Keratinocyte (primary cell): ENCODE measurements around the gene ALPI. TPM values are rescaled to one million over a fixed set of nuclear protein-coding genes. Genes with fewer than 3 reads are reported as not detected.

Source experiments
- DNase-seq: peaks from one replicate; pipeline ENCODE4 v3.0.0-alpha.2; 2011; ENCODE audit warnings: low read depth, missing footprints, low spot score
- FAIRE-seq: peaks from 2 replicates; lab custom pipeline; 2011; peaks lifted over from hg19 to GRCh38; lab: Jason Lieb, UNC
- H2AFZ ChIP-seq: 2 replicates; pipeline ENCODE4 v1.6.0; 2012; ENCODE audit warnings: low read length, control low read depth, inconsistent platforms; ENCODE audit not compliant: control insufficient read depth
- H3K27ac ChIP-seq: 2 replicates; pipeline ENCODE4 v1.5.1; 2011; ENCODE audit warnings: low read length; ENCODE audit not compliant: control insufficient read depth, insufficient read depth
- H3K27me3 ChIP-seq: 3 replicates; pipeline ENCODE4 v1.6.0; 2011; ENCODE audit warnings: low read length; ENCODE audit not compliant: control insufficient read depth, insufficient read depth; ENCODE audit errors: extremely low read depth
- H3K36me3 ChIP-seq, 2 experiments: 2 replicates in 1 of 2; 3 replicates in 1 of 2; pipeline ENCODE4 v1.5.1; 2011; ENCODE audit warnings: low read length in 2 of 2, mild to moderate bottlenecking in 1 of 2; ENCODE audit not compliant: control insufficient read depth in 2 of 2, insufficient read depth in 2 of 2; ENCODE audit errors: extremely low read depth in 1 of 2
- H3K4me1 ChIP-seq: 3 replicates; pipeline ENCODE4 v1.5.1; 2011; ENCODE audit warnings: low read length; ENCODE audit not compliant: control insufficient read depth, insufficient read depth; ENCODE audit errors: extremely low read depth
- H3K4me2 ChIP-seq: 3 replicates; pipeline ENCODE4 v1.6.0; 2011; ENCODE audit warnings: low read depth, low read length; ENCODE audit not compliant: control insufficient read depth, insufficient read depth; ENCODE audit errors: extremely low read depth
- H3K4me3 ChIP-seq, 3 experiments: fragments of 200-600 bp in 1 of 3; sonication (generic) in 1 of 3; 2 replicates in 2 of 3; 3 replicates in 1 of 3; pipeline ENCODE4 v1.5.1; 2011 to 2016; ENCODE audit warnings: low read length in 3 of 3, mild to moderate bottlenecking in 3 of 3, control low read depth in 2 of 3, inconsistent platforms in 1 of 3, low read depth in 1 of 3, mixed read lengths in 1 of 3, mixed run types in 1 of 3, moderate library complexity in 1 of 3; ENCODE audit not compliant: control insufficient read depth in 2 of 3, insufficient read depth in 2 of 3; ENCODE audit errors: extremely low read depth in 1 of 3
- H3K79me2 ChIP-seq: 2 replicates; pipeline ENCODE4 v1.6.0; 2012; ENCODE audit warnings: low read length; ENCODE audit not compliant: control insufficient read depth, insufficient read depth
- H3K9ac ChIP-seq: 3 replicates; pipeline ENCODE4 v1.6.0; 2011; ENCODE audit warnings: low read length; ENCODE audit not compliant: control insufficient read depth, insufficient read depth; ENCODE audit errors: extremely low read depth
- H3K9me1 ChIP-seq: 3 replicates; pipeline ENCODE4 v1.6.0; 2011; ENCODE audit warnings: low read length; ENCODE audit not compliant: control insufficient read depth, insufficient read depth; ENCODE audit errors: extremely low read depth
- H3K9me3 ChIP-seq: 2 replicates; pipeline ENCODE4 v1.5.1; 2012; ENCODE audit warnings: low read depth, low read length; ENCODE audit not compliant: control insufficient read depth
- H4K20me1 ChIP-seq: 3 replicates; pipeline ENCODE4 v1.6.0; 2011; ENCODE audit warnings: low read length; ENCODE audit not compliant: control insufficient read depth, insufficient read depth; ENCODE audit errors: extremely low read depth
- CTCF ChIP-seq, 3 experiments: IDR thresholded peaks in 1 of 3; conservative IDR thresholded peaks in 1 of 3; optimal IDR thresholded peaks in 1 of 3; 2 replicates in 2 of 3; 3 replicates in 1 of 3; pipeline versions ENCODE3 to v1.5.1; 2011; ENCODE audit warnings: low read length in 3 of 3, mild to moderate bottlenecking in 3 of 3, moderate library complexity in 2 of 3, control low read depth in 1 of 3, inconsistent platforms in 1 of 3; ENCODE audit not compliant: insufficient read depth in 2 of 3; ENCODE audit errors: extremely low read depth in 1 of 3
- EZH2 ChIP-seq: IDR thresholded peaks from one replicate; pipeline ENCODE4 v1.6.1; 2012; ENCODE audit warnings: inconsistent platforms, mild to moderate bottlenecking, low read length, moderate library complexity
- dilution Hi-C: fragments of 300-500 bp; cut with MboI; formaldehyde crosslinking; loops from one replicate; pipeline ENCODE4 v1.7.0; 2020; ENCODE audit warnings: low sequenced_read_pairs; ENCODE audit not compliant: extremely low pct_ligation_motif_present
- polyA plus RNA-seq, 5 experiments: library from polyadenylated mRNA; depleted of rRNA in 3 of 5; stranded (reverse) in 3 of 5; stranded (forward) in 1 of 5; unstranded in 1 of 5; fragments of >200 nt; gene quantifications; 1 replicate in 1 of 5; 2 replicates in 3 of 5; 3 replicates in 1 of 5; pipeline versions ENCODE4 v1.2.1 to v1.2.3, GENCODE V29; 2011 to 2012; ENCODE audit warnings: missing spikeins in 2 of 5, low read depth in 1 of 5, low replicate concordance in 1 of 5

ALPI gene
- polyA plus RNA-seq, 1 donor (not counting 4 experiments of a cell fraction or from before 2014, with no cell fraction given), result not detected

DNA sequence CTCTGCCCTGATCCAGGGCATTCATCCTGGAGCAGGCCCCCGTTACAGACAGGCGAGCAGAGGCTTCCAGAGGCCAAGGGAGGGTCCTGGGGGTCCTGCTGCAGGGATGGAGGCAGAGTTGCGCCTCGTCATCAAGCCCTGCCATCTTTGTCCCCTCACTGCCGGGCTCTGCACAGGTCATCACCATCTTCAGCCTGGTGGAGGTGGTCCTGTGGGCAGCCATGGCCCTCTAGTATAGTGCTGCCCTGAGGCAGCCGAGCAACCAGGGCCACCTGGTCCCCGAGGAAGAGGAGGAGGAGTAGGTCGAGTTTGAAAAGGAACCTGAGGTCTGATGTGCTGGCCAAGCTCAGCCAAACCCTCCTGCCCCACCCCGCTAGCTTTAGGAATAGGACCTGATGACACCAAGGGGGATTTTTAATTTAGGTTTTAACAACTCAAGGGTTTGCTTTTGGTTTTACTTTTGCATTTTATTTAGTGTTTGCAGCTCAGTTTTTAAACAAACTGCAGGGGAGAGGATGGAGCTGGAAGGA lies 8.8 kb upstream of the ALPI start:
- dilution Hi-C loops, result loop anchor here (25.0 kb wide), 1 partner anchor 560 kb away; no protein-coding TSS in a partner anchor
- Histone ChIP-seq H3K4me3 (no peak overlapping the region), H3K9me1 (no peaks in the 10 kb centered on the region), H3K9me3 (no peaks in the 10 kb centered on the region), H3K9ac (no peak overlapping the region), H3K79me2 (no peaks in the 10 kb centered on the region), H3K4me1 (no peaks in the 10 kb centered on the region), H3K27me3 (no peaks in the 10 kb centered on the region), H4K20me1 (no peaks in the 10 kb centered on the region), H2AFZ (no peak overlapping the region), H3K27ac (no peak overlapping the region), H3K4me2 (no peak overlapping the region), H3K36me3 (no peaks in the 10 kb centered on the region)
- DNase-seq (no peak), FAIRE-seq (no peak)
- TF ChIP-seq CTCF (optimal IDR thresholded peaks at IDR 0.05 in 1 of 3, IDR thresholded peaks at IDR 0.05 in 1 of 3, conservative IDR thresholded peaks at IDR 0.05 in 1 of 3; ENCODE audit: extremely low read depth in 1 of 3, insufficient read depth in 2 of 3, low read length in 3 of 3) (no peak), EZH2 (no peak)

GRCh38 chr2:232447638-232448303 lies 8.2 kb upstream of the ALPI start:
- FAIRE-seq, result no peak
- Histone ChIP-seq H3K79me2 (no peaks in the 10 kb centered on the region), H3K9me3 (no peaks in the 10 kb centered on the region), H3K4me3 (no peak overlapping the region), H3K9me1 (no peaks in the 10 kb centered on the region), H3K36me3 (no peaks in the 10 kb centered on the region), H4K20me1 (no peaks in the 10 kb centered on the region), H3K4me2 (no peak overlapping the region), H3K9ac (no peak overlapping the region), H2AFZ (no peak overlapping the region), H3K27ac (no peak overlapping the region), H3K4me1 (no peaks in the 10 kb centered on the region), H3K27me3 (no peaks in the 10 kb centered on the region)
- dilution Hi-C loops, result loop anchor here (25.0 kb wide), 1 partner anchor 560 kb away; no protein-coding TSS in a partner anchor
- no peak for TF ChIP-seq EZH2
- TF ChIP-seq CTCF (optimal IDR thresholded peaks at IDR 0.05 in 1 of 3, IDR thresholded peaks at IDR 0.05 in 1 of 3, conservative IDR thresholded peaks at IDR 0.05 in 1 of 3; ENCODE audit: extremely low read depth in 1 of 3, insufficient read depth in 2 of 3, low read length in 3 of 3), result no peak
- DNase-seq, result no peak
